HG02981 (cell line): ENCODE measurements around the gene TMEM258.

Experiments
- ATAC-seq: cut with Tn5 transposase; IDR thresholded peaks from one replicate; pipeline ENCODE4 v1.9.1; 2021; ENCODE audit warnings: mild to moderate bottlenecking, moderate library complexity; ENCODE audit not compliant: unreplicated experiment

TMEM258 gene

DNA sequence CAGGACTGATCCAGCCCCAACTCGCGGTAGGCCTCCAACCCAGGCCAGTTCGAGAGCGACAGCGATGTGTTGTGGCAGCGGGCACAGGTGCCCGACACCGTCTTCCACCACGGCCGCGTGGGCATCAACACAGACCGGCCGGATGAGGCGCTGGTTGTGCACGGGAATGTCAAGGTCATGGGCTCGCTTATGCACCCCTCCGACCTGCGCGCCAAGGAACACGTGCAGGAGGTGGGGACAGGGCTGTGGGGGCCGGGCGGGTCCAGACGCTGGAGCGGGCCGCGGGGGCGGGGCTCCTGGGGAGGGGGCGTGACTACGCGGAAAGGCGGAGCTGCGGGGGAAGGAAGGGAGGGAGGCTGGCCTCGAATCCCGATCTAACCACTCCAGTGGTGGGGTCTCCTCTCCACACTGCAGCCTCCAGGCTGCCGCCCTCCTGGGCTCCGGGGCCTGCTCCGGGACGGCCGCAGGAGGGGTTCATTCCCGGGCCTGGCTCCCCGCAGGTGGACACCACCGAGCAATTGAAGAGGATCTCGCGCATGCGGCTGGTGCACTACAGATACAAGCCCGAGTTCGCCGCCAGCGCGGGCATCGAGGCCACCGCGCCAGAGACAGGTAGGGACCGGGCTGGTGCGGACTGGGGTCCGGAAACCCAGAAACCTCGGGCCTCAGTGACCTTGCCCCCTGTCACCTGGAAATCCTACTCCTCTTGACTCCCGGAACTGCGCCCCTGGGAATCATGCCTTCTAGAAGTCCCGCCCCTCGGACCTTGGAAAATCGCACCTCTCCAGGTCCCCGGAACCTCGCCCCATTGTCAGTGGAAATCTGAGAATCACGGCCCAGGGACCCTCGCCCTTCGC is 14.9 kb downstream of the TMEM258 start:
- no peak for ATAC-seq

DNA sequence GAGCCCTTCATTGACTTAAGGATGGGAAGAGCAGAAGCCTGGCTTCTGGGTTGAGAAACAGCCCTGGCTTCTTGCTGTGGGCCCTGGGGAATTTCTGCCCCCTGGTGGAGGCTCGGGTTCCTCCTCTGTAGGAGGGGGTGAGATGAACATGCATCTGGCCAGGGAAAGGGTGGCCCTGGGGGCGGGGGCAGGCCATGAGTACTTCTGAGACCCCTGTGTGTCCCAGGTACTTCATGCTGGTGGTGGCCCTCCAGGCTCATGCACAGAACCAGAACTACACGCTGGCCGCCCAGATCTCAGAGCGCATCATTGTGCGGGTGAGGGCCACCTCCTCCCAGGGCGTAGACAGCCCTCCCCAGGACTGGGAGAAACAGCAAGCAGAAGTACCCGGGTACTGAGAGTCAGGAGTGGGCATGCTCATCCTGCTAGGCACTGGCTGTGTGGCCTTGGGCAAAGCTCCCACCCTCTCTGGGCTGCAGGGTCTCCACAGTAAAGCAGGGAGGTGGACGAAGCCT is 15.8 kb downstream of the TMEM258 start:
- ATAC-seq: no peak

DNA sequence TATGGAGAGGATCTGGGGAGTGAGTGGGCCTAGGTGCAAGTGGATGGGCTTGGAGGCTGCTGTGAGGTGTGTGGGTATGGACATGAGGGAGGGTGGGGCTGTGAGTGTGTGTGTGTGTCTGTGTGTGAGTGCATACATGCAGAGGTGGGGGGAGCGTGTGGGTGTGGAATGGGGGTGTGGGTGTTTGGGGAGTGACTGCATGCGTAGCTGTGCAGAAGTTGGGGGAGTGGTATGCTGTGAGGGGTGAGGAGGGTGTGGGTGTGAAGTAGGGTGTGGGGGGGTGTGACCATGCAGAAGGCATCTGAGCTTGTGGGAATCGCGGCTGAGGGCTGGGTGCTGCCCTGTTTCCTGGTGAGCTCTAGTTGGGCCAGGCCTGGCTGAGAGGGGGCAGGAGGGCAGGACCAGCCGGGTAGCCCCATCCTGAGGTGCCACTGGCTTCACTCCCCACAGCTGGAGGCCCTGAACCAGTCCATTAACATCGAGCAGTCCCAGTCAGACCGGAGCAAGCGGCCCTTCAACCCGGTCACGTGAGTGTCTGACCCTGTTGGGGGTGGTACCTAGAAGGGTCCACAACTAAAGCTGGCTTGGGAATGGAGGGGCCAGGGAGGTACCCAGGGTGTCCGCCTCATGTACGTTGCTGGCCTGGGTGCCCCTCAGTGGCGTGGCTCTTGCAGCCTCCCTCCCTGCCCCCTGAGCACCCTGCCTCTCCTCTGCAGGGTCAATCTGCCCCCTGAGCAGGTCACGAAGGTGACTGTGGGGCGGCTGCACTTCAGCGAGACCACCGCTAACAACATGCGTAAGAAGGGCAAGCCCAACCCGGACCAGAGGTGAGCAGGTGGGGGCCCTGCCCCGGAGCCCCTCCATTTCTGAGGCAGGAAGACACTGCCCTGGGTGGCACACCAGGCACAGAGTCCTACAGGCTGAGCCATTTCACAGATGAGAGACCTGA is 16.5 kb downstream of the TMEM258 start:
- no peak for ATAC-seq

DNA sequence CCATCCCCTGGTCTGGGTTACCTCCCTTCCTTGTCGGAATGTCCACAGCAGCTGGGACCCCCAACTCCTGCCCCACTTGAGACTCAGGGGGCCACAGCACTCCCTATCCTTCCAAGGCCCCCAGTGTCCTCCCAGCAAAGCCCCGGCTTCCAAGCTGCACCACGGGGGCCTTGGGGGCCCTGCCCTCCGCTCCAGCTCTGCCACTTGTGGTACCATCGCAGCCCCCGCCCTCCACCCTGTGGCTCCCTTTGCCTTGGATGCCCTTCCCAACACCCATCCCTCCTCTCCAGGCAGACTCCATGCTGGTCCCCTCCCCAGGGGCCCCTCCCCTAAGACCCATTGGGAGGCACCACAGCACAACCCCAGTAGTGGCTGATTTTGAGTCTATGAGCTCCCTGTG is 17.3 kb downstream of the TMEM258 start:
- no peak for ATAC-seq

DNA sequence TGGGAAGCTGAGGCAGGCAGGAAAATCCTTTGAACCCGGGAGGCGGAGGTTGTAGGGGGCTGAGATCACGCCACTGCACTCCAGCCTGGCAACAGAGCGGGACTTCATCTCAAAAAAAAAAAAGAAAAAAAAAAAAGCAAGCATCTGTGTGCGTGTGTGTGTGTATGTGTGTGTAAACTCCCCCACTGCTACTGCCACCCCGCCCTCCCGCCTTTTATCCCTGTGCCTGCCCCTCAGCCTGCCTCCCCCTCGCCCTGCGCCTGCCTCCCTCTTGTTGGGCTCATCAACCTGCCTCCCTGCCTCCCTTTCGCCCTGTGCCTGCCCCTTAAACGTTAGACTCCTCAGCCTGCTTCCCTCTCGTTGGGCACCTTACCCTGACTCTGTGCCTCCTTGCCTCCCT is 18.0 kb downstream of the TMEM258 start:
- no peak for ATAC-seq

DNA sequence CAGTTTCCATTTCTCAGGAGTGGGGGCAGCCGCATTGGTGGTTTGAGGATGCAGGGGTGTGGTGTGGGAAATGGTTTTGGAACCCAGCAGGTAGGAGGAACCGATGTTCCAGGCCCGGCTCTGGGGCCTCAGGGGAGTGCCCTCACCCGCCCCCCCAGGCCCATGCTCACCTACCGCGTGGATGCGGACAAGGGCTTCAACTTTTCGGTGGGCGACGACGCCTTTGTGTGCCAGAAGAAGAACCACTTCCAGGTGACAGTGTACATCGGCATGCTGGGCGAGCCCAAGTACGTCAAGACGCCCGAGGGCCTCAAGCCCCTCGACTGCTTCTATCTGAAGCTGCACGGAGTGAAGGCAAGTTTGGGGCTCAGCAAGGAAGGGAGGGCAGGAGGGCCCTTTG is 18.6 kb downstream of the TMEM258 start:
- ATAC-seq: no peak

DNA sequence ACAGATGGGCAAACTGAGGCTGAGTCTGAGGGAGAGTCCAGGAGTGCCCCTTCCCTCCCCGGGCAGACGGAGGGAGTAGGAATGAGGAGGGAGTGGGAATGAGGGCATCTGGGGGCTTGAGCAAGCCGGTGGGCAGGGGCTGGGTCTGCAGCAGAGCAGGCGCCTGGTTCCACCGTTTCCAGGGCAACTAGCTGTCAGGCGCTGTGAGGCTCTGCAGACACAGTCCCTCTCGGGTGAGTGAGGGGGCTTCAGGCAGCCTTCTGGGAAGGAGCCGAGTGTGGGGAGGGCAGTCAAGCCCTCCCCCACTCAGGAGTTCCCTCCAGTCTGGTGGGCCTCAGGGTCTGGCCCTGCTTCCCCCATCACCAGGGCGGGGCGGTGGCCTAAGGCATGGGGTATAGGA is 19.0 kb downstream of the TMEM258 start:
- no peak for ATAC-seq

DNA sequence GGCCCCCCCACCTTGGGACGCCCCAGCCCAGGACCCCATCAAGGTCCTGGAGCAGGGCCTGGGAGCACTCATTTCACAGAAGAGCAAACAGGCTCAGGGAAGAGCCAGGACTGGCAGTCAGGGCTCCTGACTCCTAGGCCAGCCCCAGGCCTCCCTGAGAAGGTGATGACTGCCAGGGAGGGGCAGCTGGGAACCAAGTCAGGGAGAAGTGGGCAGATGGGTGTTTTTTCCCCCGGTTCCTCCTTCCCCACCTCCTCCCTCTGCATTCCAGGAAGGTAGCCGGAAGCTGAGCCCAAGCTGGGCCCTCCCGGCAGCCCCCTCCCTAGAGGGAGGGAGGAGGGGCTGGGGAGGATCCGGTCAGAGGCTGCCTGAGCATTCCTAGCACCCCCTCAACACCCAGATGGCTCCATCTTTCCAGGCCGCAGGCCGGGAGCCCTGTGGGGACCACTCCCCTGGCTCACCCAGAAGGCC is 20.4 kb downstream of the TMEM258 start:
- no peak for ATAC-seq

DNA sequence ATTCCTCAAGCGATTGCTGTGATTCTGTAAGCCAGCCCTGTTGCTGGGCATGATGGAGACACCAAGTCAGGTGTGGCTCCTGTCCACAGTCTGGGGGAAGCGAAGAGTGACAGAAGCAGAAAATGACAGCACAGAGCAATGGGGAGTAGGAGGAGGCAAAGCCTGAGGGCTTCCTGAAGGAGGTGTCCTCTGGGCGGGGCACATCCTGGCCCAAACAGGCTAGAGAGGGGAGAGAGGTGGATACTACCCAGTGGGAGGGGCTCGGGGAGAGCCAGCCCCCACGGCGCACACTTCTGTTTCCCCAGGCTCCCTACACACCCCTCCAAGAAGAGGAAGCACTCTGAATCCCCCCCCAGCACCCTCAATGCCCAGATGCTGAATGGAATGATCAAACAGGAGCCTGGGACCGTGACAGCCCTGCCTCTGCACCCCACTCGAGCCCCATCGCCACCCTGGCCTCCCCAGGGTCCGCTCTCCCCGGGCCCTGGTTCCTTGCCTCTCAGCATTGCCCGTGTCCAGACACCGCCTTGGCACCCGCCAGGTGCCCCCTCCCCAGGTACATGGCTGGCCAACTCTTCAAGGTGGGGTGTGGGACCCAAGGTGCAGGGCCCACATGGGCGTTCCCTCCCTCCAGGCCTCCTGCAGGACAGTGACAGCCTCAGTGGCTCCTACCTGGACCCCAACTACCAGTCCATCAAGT is 21.1 kb downstream of the TMEM258 start:
- no peak for ATAC-seq

DNA sequence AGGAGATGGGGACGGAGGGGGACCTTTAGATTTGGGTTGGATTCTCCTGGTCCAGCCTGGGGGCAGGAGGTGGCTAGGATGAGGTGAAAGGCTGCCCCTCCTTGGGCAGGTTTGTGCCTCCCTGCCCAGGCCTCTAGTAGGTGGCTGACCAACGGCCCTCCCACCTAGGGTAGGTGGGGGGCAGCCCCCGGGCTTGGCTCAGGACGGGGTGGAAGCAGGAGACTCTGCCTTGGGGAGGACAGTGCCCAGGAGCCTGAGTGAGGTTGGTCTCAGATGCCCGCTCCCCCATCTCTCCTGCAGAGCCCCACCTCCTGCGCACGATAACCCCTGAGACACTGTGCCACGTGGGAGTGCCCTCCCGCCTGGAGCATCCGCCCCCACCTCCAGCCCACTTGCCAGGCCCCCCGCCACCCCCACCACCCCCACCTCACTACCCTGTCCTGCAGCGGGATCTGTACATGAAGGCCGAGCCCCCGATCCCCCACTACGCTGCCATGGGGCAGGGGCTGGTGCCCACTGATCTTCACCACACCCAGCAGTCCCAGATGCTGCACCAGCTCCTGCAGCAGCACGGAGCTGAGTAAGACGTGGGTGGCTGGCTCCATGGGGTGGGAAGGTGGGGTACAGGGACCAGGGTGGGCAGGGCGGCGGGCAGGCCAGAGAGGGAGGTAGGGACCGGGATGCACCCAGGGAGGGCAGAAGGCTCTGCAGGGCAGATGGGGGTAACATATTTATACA is 22.3 kb downstream of the TMEM258 start:
- ATAC-seq: no peak

DNA sequence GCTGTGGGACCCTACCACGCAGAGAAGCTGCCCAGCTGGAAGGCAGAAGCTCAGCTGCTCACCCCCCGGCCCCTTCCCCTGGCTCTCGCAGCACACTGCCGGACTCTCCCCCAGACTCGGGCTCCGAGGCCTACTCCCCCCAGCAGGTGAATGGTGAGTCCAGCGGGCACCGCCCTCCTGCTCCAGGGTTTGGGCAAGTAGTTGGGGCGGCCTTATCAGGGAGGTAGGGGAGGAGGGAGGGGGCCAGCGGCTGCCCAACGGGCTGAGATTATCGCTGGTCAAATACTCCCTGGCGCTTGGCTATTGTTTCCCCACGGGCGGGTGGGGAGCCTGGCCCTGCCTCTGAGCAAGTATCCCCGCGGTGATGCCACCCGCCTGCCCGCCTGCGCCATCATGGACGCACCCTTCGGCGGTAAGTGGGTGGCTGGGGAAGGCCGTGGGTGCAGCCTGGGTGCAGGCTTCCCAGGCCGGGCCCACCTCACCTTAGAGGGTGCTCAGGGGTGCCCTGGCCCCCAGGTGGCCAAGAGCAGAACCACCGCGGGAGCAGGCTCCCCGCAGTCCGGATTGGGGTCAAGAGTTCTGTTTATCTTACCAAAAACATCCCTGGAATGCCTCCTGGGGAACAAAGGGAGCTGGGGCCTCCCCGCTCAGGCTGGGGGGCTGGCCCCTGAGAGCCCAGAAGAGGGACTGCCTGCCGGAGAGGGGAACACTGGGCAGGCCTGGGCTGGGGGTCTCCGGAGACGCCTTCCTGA is 23.1 kb downstream of the TMEM258 start:
- no peak for ATAC-seq

DNA sequence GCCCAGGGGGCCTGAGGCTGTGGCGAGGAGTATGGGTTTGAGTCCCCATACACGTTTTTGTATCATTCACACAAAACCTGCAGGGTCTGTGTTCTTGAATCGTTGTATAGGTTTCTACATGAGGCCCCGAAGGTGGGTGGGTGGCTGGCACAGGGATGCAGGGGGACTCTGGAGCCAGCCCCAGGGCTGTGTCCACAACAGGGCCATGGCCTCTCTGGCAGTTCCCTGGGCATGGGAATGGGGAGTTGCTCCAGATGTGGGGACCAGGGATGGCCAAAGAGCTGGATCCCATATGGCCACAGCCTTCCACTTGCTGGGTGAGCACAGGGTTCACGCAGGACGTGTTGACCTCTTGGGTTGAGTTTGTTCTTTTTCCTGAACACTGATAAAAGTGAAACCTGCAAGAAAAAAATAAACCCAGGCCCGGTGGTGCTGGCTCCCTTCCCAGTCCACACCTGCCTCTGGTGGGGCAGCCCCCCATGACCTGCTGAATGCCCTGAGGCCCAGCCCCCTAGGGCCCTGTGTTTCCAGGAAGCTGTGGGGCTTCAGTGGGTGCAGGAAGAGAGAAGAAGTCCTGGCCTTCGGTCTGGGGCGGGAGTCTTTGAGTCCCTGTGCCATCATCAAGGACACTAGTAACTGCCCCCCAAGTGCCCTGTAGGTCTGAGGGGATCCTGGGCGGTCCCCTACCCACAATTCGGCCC is 23.9 kb downstream of the TMEM258 start:
- no peak for ATAC-seq

DNA sequence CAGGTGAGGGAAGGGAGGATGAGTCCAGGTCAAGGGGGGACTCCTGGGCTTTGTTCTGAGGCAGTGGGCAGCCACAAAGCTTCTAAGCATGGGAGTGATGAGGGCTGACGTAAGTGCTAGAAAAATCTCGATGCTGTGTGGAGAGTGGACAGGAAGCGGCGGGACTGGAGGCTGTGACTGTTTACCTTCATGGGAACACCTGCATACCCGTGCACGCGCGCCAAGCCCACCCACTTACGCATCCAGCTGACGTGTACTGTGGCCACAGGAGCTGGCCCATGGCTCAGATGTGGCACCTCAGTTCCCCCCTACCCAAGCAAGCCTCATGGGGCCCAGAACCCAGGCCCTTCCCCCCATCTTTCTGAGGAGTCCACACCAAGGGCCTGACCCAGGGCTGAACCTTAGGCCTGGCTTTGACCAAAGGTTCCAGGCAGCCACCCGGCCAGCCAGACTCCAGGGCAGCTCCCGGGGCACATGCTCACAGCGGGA is 26.0 kb downstream of the TMEM258 start:
- no peak for ATAC-seq

DNA sequence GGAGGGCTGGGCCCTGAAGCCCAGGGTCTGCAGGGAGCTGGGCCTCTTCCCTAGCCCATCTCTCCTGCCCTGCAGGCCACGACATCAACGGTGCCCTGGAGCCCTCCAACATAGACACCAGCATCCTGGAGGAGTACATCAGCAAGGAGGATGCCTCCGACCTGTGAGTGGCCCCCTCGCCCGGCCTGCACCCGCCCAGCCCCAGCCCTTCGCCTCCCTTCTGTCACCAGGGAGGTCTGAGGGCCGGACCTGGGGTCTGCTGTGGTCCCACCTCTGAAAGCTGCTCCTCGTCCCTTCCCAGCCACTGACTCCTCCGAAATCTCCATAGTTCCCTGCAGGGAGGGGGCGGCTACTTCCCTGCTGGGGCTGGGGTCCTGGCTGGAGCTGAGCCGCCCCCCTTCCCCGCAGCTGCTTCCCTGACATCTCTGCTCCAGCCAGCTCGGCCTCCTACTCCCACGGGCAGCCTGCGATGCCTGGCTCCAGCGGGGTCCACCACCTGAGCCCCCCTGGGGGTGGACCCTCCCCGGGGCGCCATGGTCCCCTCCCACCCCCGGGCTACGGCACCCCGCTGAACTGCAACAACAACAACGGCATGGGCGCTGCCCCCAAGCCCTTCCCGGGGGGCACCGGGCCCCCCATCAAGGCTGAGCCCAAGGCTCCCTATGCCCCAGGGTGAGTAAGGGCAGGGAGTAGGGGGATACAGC is 26.7 kb downstream of the TMEM258 start:
- no peak for ATAC-seq

DNA sequence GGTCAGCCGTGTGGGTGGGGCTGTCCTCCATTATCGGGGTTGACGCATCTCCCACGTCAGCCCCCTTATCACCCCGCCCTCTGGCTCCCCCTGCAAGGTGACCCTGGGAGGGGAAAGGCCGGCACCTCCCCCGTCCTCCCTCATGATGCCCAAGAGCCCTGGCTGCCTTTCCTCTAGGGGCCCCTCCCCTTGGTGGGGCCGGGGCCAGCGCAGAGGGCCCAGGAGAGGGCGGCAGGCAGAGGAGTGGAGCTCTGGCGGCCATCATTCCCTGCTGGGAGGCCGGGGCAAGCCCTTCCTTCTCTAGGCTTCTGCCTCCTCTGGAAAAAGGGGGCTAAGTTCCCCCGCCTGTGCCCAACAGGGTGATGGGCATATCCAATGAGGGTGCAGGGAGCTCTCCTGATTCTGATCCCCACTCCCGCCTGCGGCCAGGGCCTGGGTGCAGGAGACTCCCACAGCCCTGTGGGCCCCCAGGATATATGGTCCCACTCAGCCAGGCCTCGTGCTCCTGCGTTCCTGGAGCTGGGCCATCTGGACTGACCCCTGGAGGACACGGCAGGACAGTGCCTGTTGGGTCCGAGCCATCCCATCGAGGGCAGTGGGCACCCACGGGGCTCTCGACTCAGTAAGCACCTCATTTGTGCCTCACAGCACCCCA is 27.7 kb downstream of the TMEM258 start:
- ATAC-seq: no peak

DNA sequence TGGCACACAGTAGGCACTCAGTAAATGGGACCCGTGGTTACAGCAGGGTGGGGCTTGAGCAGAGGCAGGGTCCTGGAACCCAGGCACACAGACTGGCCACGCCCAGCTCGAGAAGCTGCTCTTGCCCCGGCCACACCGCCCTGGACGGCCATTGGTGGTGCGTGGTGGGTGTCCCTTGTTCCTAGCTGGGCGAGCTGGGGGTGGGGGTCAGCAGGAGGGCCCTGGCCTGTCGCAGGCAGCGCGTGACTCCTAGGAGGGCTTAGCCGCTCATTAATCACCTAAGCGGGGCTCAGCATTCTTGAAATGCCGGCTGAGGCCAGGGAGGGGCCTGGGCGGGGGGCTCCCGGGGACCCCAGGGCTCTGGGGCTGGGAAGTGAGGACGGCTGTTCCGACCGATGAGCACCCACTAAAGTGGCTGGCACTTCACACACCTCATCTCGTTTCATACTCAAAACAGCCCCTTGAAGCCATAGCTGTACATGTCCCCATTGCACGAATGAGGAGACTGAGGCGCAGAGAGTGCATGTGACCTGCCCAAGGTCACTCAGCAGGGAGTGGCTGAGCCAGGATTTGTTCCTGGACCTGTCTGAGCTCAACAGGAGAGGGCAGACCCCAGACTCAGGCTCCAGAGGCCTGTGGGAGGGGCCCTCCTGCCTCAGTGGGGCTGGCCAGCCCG is 28.3 kb downstream of the TMEM258 start:
- ATAC-seq: no peak

DNA sequence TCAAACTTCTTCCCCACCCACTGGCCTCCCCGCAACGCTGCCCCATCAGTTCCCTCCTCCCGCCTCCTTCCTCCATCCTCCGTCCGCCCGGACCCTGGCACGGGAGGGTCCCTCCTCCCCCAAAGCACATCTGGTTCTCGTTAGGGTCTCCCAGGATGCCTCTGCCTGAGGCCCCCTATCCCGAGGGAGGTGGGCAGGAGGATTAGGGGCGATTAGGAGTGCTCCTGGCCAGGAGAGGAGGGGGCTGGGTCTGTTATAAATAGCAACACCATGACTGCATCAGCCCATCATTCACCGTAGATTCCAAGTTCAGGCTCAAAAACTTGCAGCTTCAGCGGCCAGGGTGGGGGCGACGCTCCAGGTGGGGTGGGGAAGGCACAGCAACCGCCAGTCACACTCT is 29.6 kb downstream of the TMEM258 start:
- no peak for ATAC-seq
